K562 (cell line): Measurements from ENCODE around the gene PDE1C. TPM values are rescaled to one million over a fixed set of nuclear protein-coding genes. Genes with fewer than 3 reads are reported as not detected.

Experiments used
- ATAC-seq: fragments of 200-7000 bp; cut with Tn5 transposase; 3 replicates; pipeline ENCODE4 v1.9.1; 2020; ENCODE audit warnings: moderate library complexity
- BruUV-seq: library from RNA; stranded (reverse); fragments of 400-500 nt; replicated peaks from 2 replicates; lab custom pipeline; 2021; lab: Mats Ljungman, UMichigan
- CTCF ChIA-PET: fragments of 300-600 bp; formaldehyde crosslinking; extraction: SDS; loops from one replicate; lab custom pipeline; 2021; ENCODE audit warnings: low intra/inter-chr PET ratio; lab: Yijun Ruan, JAX
- POLR2A ChIA-PET: fragments of 300-600, 350-650 bp; sonication (Branson Sonifier 250); formaldehyde crosslinking; extraction: SDS; loops from one replicate; lab custom pipeline; 2021; ENCODE audit warnings: antibody characterized with exemption, inconsistent platforms; lab: Yijun Ruan, JAX
- DNase-seq, 4 experiments: peaks; one replicate each; pipeline versions ENCODE4 v3.0.0 to v3.0.0-alpha.2; 2011 to 2018; ENCODE audit warnings: low spot score in 3 of 4, mixed read lengths in 3 of 4; ENCODE audit errors: extremely low read depth in 1 of 4
- FAIRE-seq: peaks from 2 replicates; lab custom pipeline; 2011; peaks lifted over from hg19 to GRCh38; lab: Jason Lieb, UNC
- H2AFZ ChIP-seq: 2 replicates; pipeline ENCODE4 v1.6.0; 2011; ENCODE audit warnings: low read depth, low read length, control low read depth, inconsistent platforms
- H3K27ac ChIP-seq: fragments of 200-600 bp; 3 replicates; pipeline ENCODE4 v1.8.0; 2011; ENCODE audit warnings: low read depth, mild to moderate bottlenecking, control low read depth, inconsistent platforms, low read length, moderate library complexity, mixed read lengths; ENCODE audit errors: extremely low read depth
- H3K27me3 ChIP-seq, 2 experiments: fragments of 300-600 bp in 1 of 2; 2 replicates in 1 of 2; 3 replicates in 1 of 2; pipeline versions ENCODE4 v1.6.0 to v1.8.0; 2011; ENCODE audit warnings: inconsistent platforms in 2 of 2, low read length in 2 of 2, mild to moderate bottlenecking in 1 of 2, mixed read lengths in 1 of 2, moderate library complexity in 1 of 2; ENCODE audit not compliant: control insufficient read depth in 2 of 2, insufficient read depth in 2 of 2
- H3K36me3 ChIP-seq: fragments of 300-600 bp; 3 replicates; pipeline ENCODE4 v1.8.0; 2011; ENCODE audit warnings: mild to moderate bottlenecking, low read length, inconsistent platforms; ENCODE audit not compliant: control insufficient read depth, insufficient read depth
- H3K4me1 ChIP-seq, 2 experiments: fragments of 200-600 bp in 1 of 2; replicated peaks in 1 of 2; 2 replicates in 1 of 2; 3 replicates in 1 of 2; pipeline versions ENCODE4 v1.5.1 to v1.8.0; 2011; ENCODE audit warnings: inconsistent platforms in 2 of 2, low read length in 2 of 2, mild to moderate bottlenecking in 1 of 2, mixed read lengths in 1 of 2, moderate library complexity in 1 of 2; ENCODE audit not compliant: control insufficient read depth in 2 of 2, insufficient read depth in 2 of 2
- H3K4me2 ChIP-seq: 2 replicates; pipeline ENCODE4 v1.6.1; 2011; ENCODE audit warnings: low read length, control low read depth, inconsistent platforms, mixed read lengths; ENCODE audit not compliant: insufficient read depth
- H3K4me3 ChIP-seq: fragments of 200-600 bp; sonication (generic), shearing (Covaris generic); 2 replicates; pipeline ENCODE4 v1.5.1; 2016; ENCODE audit warnings: control low read depth, inconsistent platforms
- H3K79me2 ChIP-seq: fragments of 200-600 bp; 3 replicates; pipeline ENCODE4 v1.8.0; 2011; ENCODE audit warnings: low read length, inconsistent platforms; ENCODE audit not compliant: control insufficient read depth, insufficient read depth
- H3K9ac ChIP-seq, 2 experiments: 2 replicates each; pipeline versions ENCODE4 v1.6.0 to v1.6.1; 2011; ENCODE audit warnings: low read depth in 2 of 2, low read length in 2 of 2, control low read depth in 1 of 2, inconsistent platforms in 1 of 2, mild to moderate bottlenecking in 1 of 2, mixed read lengths in 1 of 2; ENCODE audit not compliant: insufficient read depth in 1 of 2
- H3K9me1 ChIP-seq: one replicate; pipeline ENCODE4 v1.6.0; 2011; ENCODE audit warnings: inconsistent platforms, mild to moderate bottlenecking, low read length, moderate library complexity; ENCODE audit not compliant: control insufficient read depth, insufficient read depth
- H3K9me3 ChIP-seq: replicated peaks from 2 replicates; pipeline ENCODE4 v1.5.1; 2011; ENCODE audit warnings: low read depth, low read length, inconsistent platforms; ENCODE audit not compliant: control insufficient read depth, insufficient read depth
- H4K20me1 ChIP-seq: replicated peaks from 2 replicates; pipeline ENCODE4 v1.6.1; 2011; ENCODE audit warnings: low read length, inconsistent platforms, mixed read lengths; ENCODE audit not compliant: control insufficient read depth, insufficient read depth
- ATF2 ChIP-seq: sonication (generic); formaldehyde crosslinking; IDR thresholded peaks from 2 replicates; pipeline ENCODE4 v1.8.1; 2022; ENCODE audit warnings: missing genetic modification reagents
- SMAD2 ChIP-seq: fragments of 150-350 bp; IDR thresholded peaks from 2 replicates; pipeline ENCODE4 v1.6.1; 2014; ENCODE audit warnings: low read depth, mild to moderate bottlenecking, low read length
- USF1 ChIP-seq: sonication (generic); formaldehyde crosslinking; IDR thresholded peaks from 2 replicates; pipeline ENCODE4 v1.9.0; 2022; ENCODE audit warnings: mild to moderate bottlenecking, missing genetic modification reagents
- WGBS: fragments of 100-300 bp; shearing (Covaris generic); methylation state at CpG from one replicate; pipeline ENCODE4 v1.1.6; 2016; ENCODE audit warnings: low coverage, mixed read lengths; ENCODE audit not compliant: insufficient coverage; ENCODE audit errors: missing lambda C conversion rate; 5-methylcytosine and 5-hydroxymethylcytosine counted together
- in situ Hi-C: fragments of 300-500 bp; cut with MboI; formaldehyde crosslinking; loops from 4 replicates; pipeline ENCODE4 v1.15.0; 2018; ENCODE audit warnings: inconsistent platforms, mixed read lengths
- intact Hi-C: fragments of 100-400 bp; cut with micrococcal nuclease; formaldehyde crosslinking; loops from 2 replicates; pipeline ENCODE4 v1.14.2; 2022
- polyA plus RNA-seq, 8 experiments: library from polyadenylated mRNA; depleted of rRNA in 4 of 8; stranded (reverse) in 5 of 8; unstranded in 3 of 8; fragments of >200 nt; fragmentation: Nextera tagmentation in 2 of 8; fragmentation: Illumina TruSeq in 1 of 8; extraction: Ambion mirVana in 2 of 8; extraction: Trizol in 1 of 8; gene quantifications; 2 replicates each; pipeline versions ENCODE4 v1.2.1 to v1.2.3, GENCODE V29; 2011 to 2014; ENCODE audit warnings: inconsistent platforms in 1 of 8, missing spikeins in 1 of 8
- total RNA-seq, 7 experiments: library from RNA; depleted of rRNA in 6 of 7; stranded (reverse); fragments of >200 nt in 6 of 7; fragmentation: Illumina TruSeq in 2 of 7; extraction: Trizol in 2 of 7; gene quantifications; 2 replicates each; pipeline versions ENCODE4 v1.2.1 to v1.2.3, GENCODE V29; 2011 to 2021; ENCODE audit warnings: low replicate concordance in 1 of 7

The PDE1C gene
- total and polyA plus RNA-seq, 9 of the 15 experiments (the other 6 are each of a cell fraction or from before 2014, with no cell fraction given): under 0.01 to 0.01 TPM; not detected in 7

GRCh38 chr7:32042900-32043299 is 27.3 kb downstream of the PDE1C start:
- Histone ChIP-seq H3K36me3 (no peaks in the 10 kb centered on the region), H3K79me2 (no peaks in the 10 kb centered on the region), H3K4me3 (no peak overlapping the region), H3K9me1 (no peaks in the 10 kb centered on the region), H3K9ac (no peak overlapping the region), H3K4me2 (no peak overlapping the region), H3K9me3 (no peaks in the 10 kb centered on the region), H3K27ac (no peak overlapping the region), H3K4me1 (no peaks in the 10 kb centered on the region), H3K27me3 (no peaks in the 10 kb centered on the region), H4K20me1 (no peaks in the 10 kb centered on the region), H2AFZ (no peak overlapping the region)
- WGBS: 0% methylated on average over 5 of the region's 5 CpGs
- FAIRE-seq (no peak), ATAC-seq (no peak), DNase-seq (no peak)
- intact Hi-C loops: no loop called here
- BruUV-seq: no TSS peak
- in situ Hi-C loops: no loop called here
- CTCF ChIA-PET: no interaction called here
- POLR2A ChIA-PET: no interaction called here
- TF ChIP-seq ATF2 (CRISPR knock-in tag) (no peak), SMAD2 (no peak), USF1 (no peak)
